K562 (cell line): ENCODE measurements around the gene PGLYRP4. TPM values are rescaled to one million over a fixed set of nuclear protein-coding genes. Genes with fewer than 3 reads are reported as not detected.

Experiments used
- ATAC-seq: fragments of 200-7000 bp; cut with Tn5 transposase; 3 replicates; pipeline ENCODE4 v1.9.1; 2020; ENCODE audit warnings: moderate library complexity
- BruUV-seq: library from RNA; stranded (reverse); fragments of 400-500 nt; replicated peaks from 2 replicates; lab custom pipeline; 2021; lab: Mats Ljungman, UMichigan
- CTCF ChIA-PET: fragments of 300-600 bp; formaldehyde crosslinking; extraction: SDS; loops from one replicate; lab custom pipeline; 2021; ENCODE audit warnings: low intra/inter-chr PET ratio; lab: Yijun Ruan, JAX
- POLR2A ChIA-PET: fragments of 300-600, 350-650 bp; sonication (Branson Sonifier 250); formaldehyde crosslinking; extraction: SDS; loops from one replicate; lab custom pipeline; 2021; ENCODE audit warnings: antibody characterized with exemption, inconsistent platforms; lab: Yijun Ruan, JAX
- DNase-seq, 4 experiments: peaks; one replicate each; pipeline versions ENCODE4 v3.0.0 to v3.0.0-alpha.2; 2011 to 2018; ENCODE audit warnings: low spot score in 3 of 4, mixed read lengths in 3 of 4; ENCODE audit errors: extremely low read depth in 1 of 4
- FAIRE-seq: peaks from 2 replicates; lab custom pipeline; 2011; peaks lifted over from hg19 to GRCh38; lab: Jason Lieb, UNC
- H2AFZ ChIP-seq: 2 replicates; pipeline ENCODE4 v1.6.0; 2011; ENCODE audit warnings: low read depth, low read length, control low read depth, inconsistent platforms
- H3K27ac ChIP-seq: fragments of 200-600 bp; 3 replicates; pipeline ENCODE4 v1.8.0; 2011; ENCODE audit warnings: low read depth, mild to moderate bottlenecking, control low read depth, inconsistent platforms, low read length, moderate library complexity, mixed read lengths; ENCODE audit errors: extremely low read depth
- H3K27me3 ChIP-seq, 2 experiments: fragments of 300-600 bp in 1 of 2; 2 replicates in 1 of 2; 3 replicates in 1 of 2; pipeline versions ENCODE4 v1.6.0 to v1.8.0; 2011; ENCODE audit warnings: inconsistent platforms in 2 of 2, low read length in 2 of 2, mild to moderate bottlenecking in 1 of 2, mixed read lengths in 1 of 2, moderate library complexity in 1 of 2; ENCODE audit not compliant: control insufficient read depth in 2 of 2, insufficient read depth in 2 of 2
- H3K36me3 ChIP-seq: fragments of 300-600 bp; 3 replicates; pipeline ENCODE4 v1.8.0; 2011; ENCODE audit warnings: mild to moderate bottlenecking, low read length, inconsistent platforms; ENCODE audit not compliant: control insufficient read depth, insufficient read depth
- H3K4me1 ChIP-seq, 2 experiments: fragments of 200-600 bp in 1 of 2; replicated peaks in 1 of 2; 2 replicates in 1 of 2; 3 replicates in 1 of 2; pipeline versions ENCODE4 v1.5.1 to v1.8.0; 2011; ENCODE audit warnings: inconsistent platforms in 2 of 2, low read length in 2 of 2, mild to moderate bottlenecking in 1 of 2, mixed read lengths in 1 of 2, moderate library complexity in 1 of 2; ENCODE audit not compliant: control insufficient read depth in 2 of 2, insufficient read depth in 2 of 2
- H3K4me2 ChIP-seq: 2 replicates; pipeline ENCODE4 v1.6.1; 2011; ENCODE audit warnings: low read length, control low read depth, inconsistent platforms, mixed read lengths; ENCODE audit not compliant: insufficient read depth
- H3K4me3 ChIP-seq: fragments of 200-600 bp; sonication (generic), shearing (Covaris generic); 2 replicates; pipeline ENCODE4 v1.5.1; 2016; ENCODE audit warnings: control low read depth, inconsistent platforms
- H3K79me2 ChIP-seq: fragments of 200-600 bp; 3 replicates; pipeline ENCODE4 v1.8.0; 2011; ENCODE audit warnings: low read length, inconsistent platforms; ENCODE audit not compliant: control insufficient read depth, insufficient read depth
- H3K9ac ChIP-seq, 2 experiments: 2 replicates each; pipeline versions ENCODE4 v1.6.0 to v1.6.1; 2011; ENCODE audit warnings: low read depth in 2 of 2, low read length in 2 of 2, control low read depth in 1 of 2, inconsistent platforms in 1 of 2, mild to moderate bottlenecking in 1 of 2, mixed read lengths in 1 of 2; ENCODE audit not compliant: insufficient read depth in 1 of 2
- H3K9me1 ChIP-seq: one replicate; pipeline ENCODE4 v1.6.0; 2011; ENCODE audit warnings: inconsistent platforms, mild to moderate bottlenecking, low read length, moderate library complexity; ENCODE audit not compliant: control insufficient read depth, insufficient read depth
- H3K9me3 ChIP-seq: replicated peaks from 2 replicates; pipeline ENCODE4 v1.5.1; 2011; ENCODE audit warnings: low read depth, low read length, inconsistent platforms; ENCODE audit not compliant: control insufficient read depth, insufficient read depth
- H4K20me1 ChIP-seq: replicated peaks from 2 replicates; pipeline ENCODE4 v1.6.1; 2011; ENCODE audit warnings: low read length, inconsistent platforms, mixed read lengths; ENCODE audit not compliant: control insufficient read depth, insufficient read depth
- FOXA3 ChIP-seq, 2 experiments: fragments of 450-650 bp in 1 of 2; sonication (generic) in 1 of 2; formaldehyde crosslinking; IDR thresholded peaks in 1 of 2; conservative IDR thresholded peaks in 1 of 2; 2 replicates each; pipeline versions ENCODE4 v1.4.0 to v1.8.0; 2020 to 2022; ENCODE audit warnings: mild to moderate bottlenecking in 2 of 2, missing genetic modification reagents in 1 of 2
- LEF1 ChIP-seq: fragments of 450-650 bp; IDR thresholded peaks from 2 replicates; pipeline ENCODE4 v1.6.1; 2016; ENCODE audit warnings: mild to moderate bottlenecking
- PKNOX1 ChIP-seq: fragments of 450-650 bp; IDR thresholded peaks from 2 replicates; pipeline ENCODE4 v1.6.1; 2016
- PML ChIP-seq: IDR thresholded peaks from 2 replicates; pipeline ENCODE4 v1.6.1; 2012; ENCODE audit warnings: low read length, inconsistent platforms
- SPI1 ChIP-seq: IDR thresholded peaks from 2 replicates; pipeline ENCODE4 v1.6.1; 2011; ENCODE audit warnings: low read depth, low read length, control low read depth, borderline replicate concordance
- whole genome bisulfite sequencing: fragments of 100-300 bp; shearing (Covaris generic); methylation state at CpG from one replicate; pipeline ENCODE4 v1.1.6; 2016; ENCODE audit warnings: low coverage, mixed read lengths; ENCODE audit not compliant: insufficient coverage; ENCODE audit errors: missing lambda C conversion rate; 5-methylcytosine and 5-hydroxymethylcytosine counted together
- in situ Hi-C: fragments of 300-500 bp; cut with MboI; formaldehyde crosslinking; loops from 4 replicates; pipeline ENCODE4 v1.15.0; 2018; ENCODE audit warnings: inconsistent platforms, mixed read lengths
- intact Hi-C: fragments of 100-400 bp; cut with micrococcal nuclease; formaldehyde crosslinking; loops from 2 replicates; pipeline ENCODE4 v1.14.2; 2022
- polyA plus RNA-seq, 8 experiments: library from polyadenylated mRNA; depleted of rRNA in 4 of 8; stranded (reverse) in 5 of 8; unstranded in 3 of 8; fragments of >200 nt; fragmentation: Nextera tagmentation in 2 of 8; fragmentation: Illumina TruSeq in 1 of 8; extraction: Ambion mirVana in 2 of 8; extraction: Trizol in 1 of 8; gene quantifications; 2 replicates each; pipeline versions ENCODE4 v1.2.1 to v1.2.3, GENCODE V29; 2011 to 2014; ENCODE audit warnings: inconsistent platforms in 1 of 8, missing spikeins in 1 of 8
- total RNA-seq, 7 experiments: library from RNA; depleted of rRNA in 6 of 7; stranded (reverse); fragments of >200 nt in 6 of 7; fragmentation: Illumina TruSeq in 2 of 7; extraction: Trizol in 2 of 7; gene quantifications; 2 replicates each; pipeline versions ENCODE4 v1.2.1 to v1.2.3, GENCODE V29; 2011 to 2021; ENCODE audit warnings: low replicate concordance in 1 of 7

Gene PGLYRP4
- total and polyA plus RNA-seq, 9 of the 15 experiments (the other 6 are each of a cell fraction or from before 2014, with no cell fraction given), result 0.06 to 0.13 (median 0.11) TPM; not detected in 6

- no peak overlapping the region for H3K9ac ChIP-seq
- H2AFZ ChIP-seq, result no peak overlapping the region
- no peak for DNase-seq
- BruUV-seq, result no TSS peak
- H4K20me1 ChIP-seq, result no peaks in the 10 kb centered on the region
- FAIRE-seq, result no peak
- H3K4me2 ChIP-seq, result no peak overlapping the region
- 13% methylated on average over 1 of the region's 1 CpG for WGBS
- POLR2A ChIA-PET, result no interaction called here
- no peak overlapping the region for H3K27ac ChIP-seq
- CTCF ChIA-PET, result no interaction called here
- H3K4me3 ChIP-seq, result no peak overlapping the region
- no peaks in the 10 kb centered on the region for H3K9me1 ChIP-seq
- intact Hi-C loops, result no loop called here
- in situ Hi-C loops, result no loop called here
- H3K4me1 ChIP-seq, result no peaks in the 10 kb centered on the region; a peak in 1 of 5 replicates
- no peaks in the 10 kb centered on the region for H3K9me3 ChIP-seq
- H3K36me3 ChIP-seq, result no peaks in the 10 kb centered on the region
- ATAC-seq, result no peak
- peaks cover under 1 to 14% of the 10 kb centered on the region in 2 experiments; a peak in 3 of 5 replicates for H3K27me3 ChIP-seq
- TF ChIP-seq LEF1 (no peak), SPI1 (peak; percentile 73), PML (no peak)
- no peaks in the 10 kb centered on the region for H3K79me2 ChIP-seq
Observed at GRCh38 chr1:153333902-153334301, 14.7 kb downstream of the PGLYRP4 start.

GRCh38 chr1:153324912-153325311 lies 23.7 kb downstream of the PGLYRP4 start:
- no peaks in the 10 kb centered on the region for H3K36me3 ChIP-seq
- in situ Hi-C loops, result no loop called here
- H3K9me3 ChIP-seq, result no peaks in the 10 kb centered on the region
- no peak overlapping the region for H3K4me2 ChIP-seq
- POLR2A ChIA-PET, result interaction anchor here (0.7 kb wide), 1 partner anchor 17 kb away, joined by 3 read pairs; no protein-coding TSS in a partner anchor
- no peaks in the 10 kb centered on the region for H3K79me2 ChIP-seq
- no peaks in the 10 kb centered on the region for H4K20me1 ChIP-seq
- intact Hi-C loops, result no loop called here
- no peak overlapping the region for H3K27ac ChIP-seq
- ATAC-seq (no peak), FAIRE-seq (no peak), DNase-seq (no peak)
- H2AFZ ChIP-seq, result no peak overlapping the region
- no peaks in the 10 kb centered on the region for H3K4me1 ChIP-seq
- no peak overlapping the region for H3K4me3 ChIP-seq
- no peak overlapping the region for H3K9ac ChIP-seq
- no peaks in the 10 kb centered on the region for H3K9me1 ChIP-seq
- CTCF ChIA-PET, result interaction anchor here (0.6 kb wide), 1 partner anchor 25 kb away, joined by 3 read pairs; no protein-coding TSS in a partner anchor
- TF ChIP-seq FOXA3 (CRISPR knock-in tag; conservative IDR thresholded peaks at IDR 0.05 in 1 of 2, IDR thresholded peaks at IDR 0.05 in 1 of 2), result no peak
- TF ChIP-seq PKNOX1, result peak; percentile 59
- no TSS peak for BruUV-seq
- H3K27me3 ChIP-seq, result no peaks in the 10 kb centered on the region; a peak in 1 of 5 replicates
